HG03575 (cell line): ENCODE measurements around the gene SLC35B3.
"Not testable (repeated sequence)": the region's sequence is repeated elsewhere in the genome, so short reads cannot be mapped to it uniquely, and the experiment has no call there.

Experiments used
- ATAC-seq: cut with Tn5 transposase; IDR thresholded peaks from one replicate; pipeline ENCODE4 v1.9.1; 2021; ENCODE audit not compliant: unreplicated experiment, insufficient number of reproducible peaks, low FRiP score; ENCODE audit errors: extremely low read depth

SLC35B3 gene

DNA sequence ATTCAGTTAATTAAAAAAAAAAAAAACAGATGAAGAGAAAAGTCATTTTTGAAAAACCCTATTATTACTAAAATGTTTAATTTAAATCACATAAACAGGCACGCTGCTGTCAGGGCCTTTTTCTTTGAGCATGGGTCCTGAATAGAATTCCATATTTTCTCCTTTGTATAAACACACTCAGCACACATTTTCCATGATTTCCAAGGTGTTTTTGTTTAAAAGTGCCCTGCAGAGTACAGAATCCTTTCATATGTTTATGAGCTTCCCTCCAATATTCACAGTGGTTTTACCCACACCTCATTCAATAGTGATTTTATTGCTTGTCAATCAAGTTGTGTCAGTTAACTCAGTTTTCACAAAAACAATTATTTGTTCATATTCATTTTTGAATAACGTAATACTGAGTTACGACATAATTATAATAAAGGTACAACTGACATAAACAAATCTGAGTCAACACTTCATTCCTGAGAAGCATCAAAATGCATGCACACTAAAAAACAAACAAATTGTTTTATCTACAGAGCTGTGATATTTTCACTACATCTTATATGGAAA, 15.2 kb downstream of the SLC35B3 start:
- ATAC-seq, result no peak

DNA sequence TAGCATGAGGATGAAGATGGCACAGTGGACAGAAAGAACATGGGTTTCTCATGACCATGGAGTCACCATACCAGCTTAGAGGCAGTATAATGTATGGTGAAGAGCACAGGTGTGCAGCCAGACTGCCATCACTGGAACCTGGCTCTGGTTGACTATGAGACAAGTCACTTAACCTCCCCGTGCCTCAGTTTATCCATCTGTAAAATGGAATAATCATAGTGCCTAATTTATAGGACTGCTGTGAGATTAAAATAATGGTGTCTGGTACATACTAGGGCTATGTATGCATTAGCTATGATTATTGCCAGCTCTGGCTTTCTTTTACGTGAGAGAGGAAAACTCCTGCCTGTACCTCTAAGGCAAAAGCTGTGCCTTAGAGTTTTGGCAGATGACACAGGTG, 19.4 kb downstream of the SLC35B3 start:
- no peak for ATAC-seq

DNA sequence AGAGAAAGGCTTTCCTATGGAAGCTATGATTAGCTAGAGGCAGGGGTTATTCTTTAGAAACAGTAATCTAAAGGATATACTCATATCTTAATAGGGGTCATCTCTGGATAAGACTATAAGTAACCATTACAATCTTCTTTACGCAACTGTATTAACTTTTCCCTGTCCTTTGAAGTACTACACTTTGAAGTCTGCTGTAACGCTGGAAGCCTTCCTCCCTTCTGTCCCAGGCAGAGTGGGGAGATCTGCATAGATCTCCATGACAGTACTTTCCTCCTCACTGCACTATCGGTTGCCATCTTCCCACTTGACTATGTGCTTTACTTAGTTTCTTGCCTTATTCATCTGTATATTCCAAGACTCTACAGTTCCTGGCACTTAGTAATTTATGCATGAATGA, 20.1 kb downstream of the SLC35B3 start:
- ATAC-seq, result no peak

DNA sequence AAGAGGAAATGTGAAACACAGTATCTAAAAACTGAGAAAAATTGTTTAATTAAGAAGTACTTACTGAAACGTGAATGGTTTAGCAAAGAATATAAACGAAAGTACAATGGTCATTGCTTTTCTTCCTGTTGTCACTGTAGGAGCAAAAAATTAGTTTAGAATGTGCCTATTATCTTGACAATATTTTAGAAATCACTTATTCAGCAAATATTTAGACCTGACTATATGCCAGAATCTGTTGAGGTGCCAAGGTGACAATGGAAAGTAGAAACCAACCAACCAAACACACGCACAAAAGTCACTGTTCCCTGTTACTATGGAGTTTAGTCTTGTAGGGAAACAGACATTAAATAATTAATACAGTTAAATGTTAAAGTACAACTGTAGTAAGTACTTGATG, 20.5 kb downstream of the SLC35B3 start:
- no peak for ATAC-seq

DNA sequence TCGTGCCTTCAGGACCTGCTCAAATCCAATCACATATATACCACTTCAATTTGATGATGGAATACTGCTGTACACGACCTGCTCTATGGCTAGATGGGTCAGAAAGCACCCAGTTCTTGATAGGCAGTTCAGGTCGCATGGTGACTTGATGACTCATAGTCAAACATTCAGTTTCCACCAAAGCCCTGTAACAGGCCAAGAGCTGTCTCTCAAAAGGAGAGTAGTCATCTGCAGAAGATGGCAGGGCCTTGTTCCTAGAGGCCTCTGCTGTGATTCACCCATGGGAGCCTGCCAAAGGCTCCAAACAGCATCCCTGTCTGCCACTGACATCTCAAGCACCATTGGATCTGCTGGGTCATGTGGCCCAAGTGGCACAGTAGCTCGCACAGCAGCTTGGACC, 29.4 kb downstream of the SLC35B3 start:
- ATAC-seq, result not testable (repeated sequence)

DNA sequence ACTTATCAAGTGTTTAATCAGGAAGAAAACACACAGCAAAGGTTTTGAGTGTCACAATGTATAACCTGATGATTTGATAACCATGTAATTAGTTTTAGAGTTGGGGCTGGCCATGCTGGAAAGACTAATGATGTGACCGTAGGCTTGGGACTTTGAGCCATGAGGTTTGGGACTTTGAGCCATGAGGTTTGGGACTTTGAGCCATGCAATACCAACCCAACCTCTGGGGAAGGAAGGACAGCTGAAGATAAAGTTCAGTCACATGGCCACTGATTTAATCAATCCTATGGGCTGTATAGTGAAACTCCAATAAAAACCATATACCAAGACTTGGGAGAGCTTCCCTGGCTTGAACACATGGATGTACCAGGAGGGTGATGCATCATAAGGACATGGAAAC, 32.8 kb downstream of the SLC35B3 start:
- ATAC-seq, result no peak

DNA sequence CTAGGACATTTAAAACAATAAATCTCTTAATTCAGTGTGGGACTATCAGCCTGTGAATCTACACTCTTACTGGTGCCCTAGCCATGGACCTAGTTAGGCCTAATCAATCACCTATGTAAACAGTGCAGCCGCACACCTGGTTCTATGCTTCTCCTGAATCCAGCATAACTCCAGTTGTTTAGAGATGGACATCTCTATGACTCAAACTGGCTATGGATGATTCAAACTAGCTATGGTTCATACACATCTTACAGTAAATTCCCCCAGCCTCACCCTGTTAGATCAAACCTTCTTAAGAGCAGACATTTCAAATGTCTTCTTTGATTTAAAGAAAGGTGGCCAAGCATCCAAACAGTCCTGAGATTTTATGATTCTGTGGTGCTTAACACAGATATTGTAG, 34.7 kb downstream of the SLC35B3 start:
- no peak for ATAC-seq

DNA sequence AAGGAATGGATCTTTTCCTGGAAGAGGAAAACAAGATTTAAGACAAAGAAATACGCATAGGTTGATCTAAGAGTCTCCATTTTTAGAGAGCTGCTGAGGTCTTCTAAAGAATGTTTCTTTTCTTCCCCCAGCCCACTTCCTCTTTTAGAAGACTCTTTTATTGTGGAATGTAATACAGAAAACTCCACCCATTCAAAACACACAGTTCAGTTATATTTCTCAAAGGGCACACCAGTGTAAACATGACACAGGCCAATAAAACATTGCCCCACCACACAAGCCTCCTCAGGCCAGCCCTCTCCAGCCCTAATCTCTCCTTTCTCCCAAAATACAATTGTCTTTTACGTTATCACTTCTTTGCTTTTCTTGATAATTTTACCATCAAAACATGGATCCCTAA, 42.8 kb downstream of the SLC35B3 start:
- ATAC-seq, result no peak

DNA sequence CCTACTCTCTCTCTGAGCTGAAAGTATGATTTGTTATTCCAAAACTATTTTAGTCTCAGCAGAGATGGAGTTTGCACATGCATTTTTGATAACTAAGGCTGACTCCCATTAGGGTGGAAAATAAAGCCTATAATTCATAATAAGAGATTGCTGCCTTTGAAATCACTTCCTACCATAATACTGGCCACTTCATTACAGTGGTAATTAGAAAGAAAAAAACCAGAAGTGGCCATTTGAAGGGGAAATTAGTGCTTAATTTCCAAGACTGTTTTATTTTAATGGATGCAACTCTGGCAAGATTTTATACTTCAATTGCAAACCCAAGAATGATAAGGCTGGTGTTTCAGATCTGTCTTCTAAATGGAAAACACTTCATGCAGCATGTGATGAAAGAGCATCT, 43.4 kb downstream of the SLC35B3 start:
- ATAC-seq, result no peak

DNA sequence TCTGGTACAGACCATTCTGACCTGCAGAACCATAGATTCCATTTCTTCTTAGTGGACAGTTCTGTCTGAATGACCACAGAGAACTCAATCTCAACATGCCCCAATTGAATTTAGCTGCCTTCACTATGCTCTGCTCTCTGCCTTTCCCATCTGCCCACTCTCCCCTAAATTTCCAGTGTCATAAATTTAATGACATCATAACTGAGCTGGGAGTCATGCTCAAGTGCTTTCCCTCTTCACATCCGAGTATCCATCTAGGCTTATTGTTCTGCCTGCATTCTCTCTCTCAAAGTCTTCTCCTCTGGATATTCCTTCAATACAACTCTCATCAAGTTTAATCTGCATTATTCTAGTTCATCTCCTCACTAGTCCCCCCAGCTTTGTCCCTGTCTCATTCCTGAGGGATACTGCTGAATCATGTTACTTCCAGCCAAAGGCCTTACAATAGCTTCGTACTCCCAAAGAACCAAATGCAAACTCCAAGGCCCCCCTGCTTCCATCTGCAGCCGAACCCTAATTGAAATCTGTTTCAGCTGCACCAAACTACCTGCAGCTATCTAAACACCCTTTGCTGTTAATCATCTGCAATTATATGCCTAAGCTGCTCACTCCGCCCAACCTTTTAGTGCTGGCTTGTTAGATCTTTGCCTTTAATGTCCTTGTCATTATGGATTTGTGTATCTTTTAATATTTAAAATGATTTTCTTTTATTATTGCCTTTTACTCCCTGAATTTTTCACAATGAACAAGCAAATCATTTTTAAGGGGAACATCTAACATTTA, 46.1 kb downstream of the SLC35B3 start:
- ATAC-seq, result no peak

DNA sequence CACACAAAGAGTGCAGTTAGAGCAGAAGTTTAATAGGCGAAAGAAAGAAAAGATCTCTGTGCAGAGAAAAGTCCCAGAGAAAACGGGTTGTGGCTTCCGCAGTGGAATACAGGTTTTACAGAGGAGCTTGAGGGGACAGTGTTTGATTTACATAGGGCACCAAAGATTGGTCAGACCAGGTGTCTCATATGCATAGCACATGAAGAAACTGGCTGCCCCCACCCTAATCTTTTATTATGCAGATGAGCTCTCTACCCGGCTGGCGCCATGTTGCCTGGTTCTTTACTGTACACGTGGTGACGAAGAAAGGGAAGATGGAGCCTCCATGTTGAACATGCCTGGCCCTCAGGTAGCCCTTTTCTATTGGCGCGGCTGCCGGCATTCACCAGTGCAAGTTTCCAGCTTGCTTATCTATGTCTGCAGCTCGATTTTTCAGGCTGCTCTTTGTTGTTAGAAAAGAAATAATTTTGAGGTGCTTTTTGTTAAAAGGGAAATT, 47.4 kb downstream of the SLC35B3 start:
- ATAC-seq, result no peak

DNA sequence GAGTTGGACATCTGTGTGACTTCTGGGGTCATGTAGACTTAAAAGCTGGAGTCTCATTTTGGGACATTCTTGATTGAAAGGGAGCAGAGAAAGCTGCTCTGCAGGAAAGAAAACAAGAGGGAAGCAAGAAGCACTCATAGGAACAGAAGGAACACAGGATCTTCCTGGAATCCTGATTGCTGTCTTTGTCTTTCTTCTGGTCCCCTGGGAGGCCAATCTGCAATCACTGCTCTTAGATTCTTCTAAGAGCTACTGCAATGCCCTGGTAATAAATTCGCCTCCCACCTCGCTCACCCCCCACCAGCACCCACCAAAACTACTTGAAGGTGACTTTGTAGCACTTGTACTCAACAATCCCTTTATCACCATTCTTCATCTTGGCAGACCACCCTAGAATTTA, 51.8 kb downstream of the SLC35B3 start:
- no peak for ATAC-seq

DNA sequence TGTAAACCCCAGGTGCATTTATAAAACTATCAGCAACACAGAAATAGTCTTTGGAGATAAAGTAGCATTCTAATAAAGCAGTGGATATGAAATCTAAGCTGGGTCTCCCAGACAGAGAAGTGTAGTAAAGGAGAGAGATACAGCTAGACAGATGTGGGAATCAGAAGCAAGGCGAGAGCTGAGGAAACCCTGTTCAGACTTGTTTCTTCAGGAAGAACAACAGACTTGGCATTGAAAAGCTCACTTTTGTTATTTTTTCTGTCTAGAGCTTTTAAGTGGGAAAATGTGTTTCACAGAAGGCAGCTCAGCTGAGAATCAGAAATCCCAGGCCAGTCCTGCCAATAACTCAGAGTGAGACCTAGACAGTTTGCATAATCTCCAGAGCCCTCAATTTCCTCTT, 52.9 kb downstream of the SLC35B3 start:
- ATAC-seq, result no peak

DNA sequence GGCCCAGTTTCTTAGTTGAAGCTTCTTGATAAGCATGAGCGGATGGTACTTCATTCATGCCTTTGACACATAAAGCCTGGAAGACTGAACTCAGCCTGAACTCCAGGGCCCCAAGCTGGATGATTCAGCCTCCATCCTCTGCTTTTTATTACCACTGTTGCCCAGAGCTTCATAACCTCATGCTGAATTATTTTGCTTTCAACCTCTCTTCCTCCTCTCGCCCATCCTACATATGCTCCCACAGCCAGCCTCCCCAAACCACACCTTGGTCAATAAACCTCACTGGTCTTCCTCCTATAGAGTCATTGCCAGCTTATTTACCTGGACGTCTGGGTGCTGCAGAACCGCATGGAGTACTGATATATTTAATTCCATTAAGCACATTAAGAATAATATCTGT, 59.4 kb downstream of the SLC35B3 start:
- ATAC-seq, result no peak
